Keratinocyte (primary cell): ENCODE data around the gene SPATS2. TPM values are rescaled to one million over a fixed set of nuclear protein-coding genes. Genes with fewer than 3 reads are reported as not detected.

ENCODE experiments used
- DNase-seq: peaks from one replicate; pipeline ENCODE4 v3.0.0-alpha.2; 2011; ENCODE audit warnings: low read depth, missing footprints, low spot score
- FAIRE-seq: peaks from 2 replicates; lab custom pipeline; 2011; peaks lifted over from hg19 to GRCh38; lab: Jason Lieb, UNC
- H2AFZ ChIP-seq: 2 replicates; pipeline ENCODE4 v1.6.0; 2012; ENCODE audit warnings: low read length, control low read depth, inconsistent platforms; ENCODE audit not compliant: control insufficient read depth
- H3K27ac ChIP-seq: 2 replicates; pipeline ENCODE4 v1.5.1; 2011; ENCODE audit warnings: low read length; ENCODE audit not compliant: control insufficient read depth, insufficient read depth
- H3K27me3 ChIP-seq: 3 replicates; pipeline ENCODE4 v1.6.0; 2011; ENCODE audit warnings: low read length; ENCODE audit not compliant: control insufficient read depth, insufficient read depth; ENCODE audit errors: extremely low read depth
- H3K36me3 ChIP-seq, 2 experiments: 2 replicates in 1 of 2; 3 replicates in 1 of 2; pipeline ENCODE4 v1.5.1; 2011; ENCODE audit warnings: low read length in 2 of 2, mild to moderate bottlenecking in 1 of 2; ENCODE audit not compliant: control insufficient read depth in 2 of 2, insufficient read depth in 2 of 2; ENCODE audit errors: extremely low read depth in 1 of 2
- H3K4me1 ChIP-seq: 3 replicates; pipeline ENCODE4 v1.5.1; 2011; ENCODE audit warnings: low read length; ENCODE audit not compliant: control insufficient read depth, insufficient read depth; ENCODE audit errors: extremely low read depth
- H3K4me2 ChIP-seq: 3 replicates; pipeline ENCODE4 v1.6.0; 2011; ENCODE audit warnings: low read depth, low read length; ENCODE audit not compliant: control insufficient read depth, insufficient read depth; ENCODE audit errors: extremely low read depth
- H3K4me3 ChIP-seq, 3 experiments: fragments of 200-600 bp in 1 of 3; sonication (generic) in 1 of 3; 2 replicates in 2 of 3; 3 replicates in 1 of 3; pipeline ENCODE4 v1.5.1; 2011 to 2016; ENCODE audit warnings: low read length in 3 of 3, mild to moderate bottlenecking in 3 of 3, control low read depth in 2 of 3, inconsistent platforms in 1 of 3, low read depth in 1 of 3, mixed read lengths in 1 of 3, mixed run types in 1 of 3, moderate library complexity in 1 of 3; ENCODE audit not compliant: control insufficient read depth in 2 of 3, insufficient read depth in 2 of 3; ENCODE audit errors: extremely low read depth in 1 of 3
- H3K79me2 ChIP-seq: 2 replicates; pipeline ENCODE4 v1.6.0; 2012; ENCODE audit warnings: low read length; ENCODE audit not compliant: control insufficient read depth, insufficient read depth
- H3K9ac ChIP-seq: 3 replicates; pipeline ENCODE4 v1.6.0; 2011; ENCODE audit warnings: low read length; ENCODE audit not compliant: control insufficient read depth, insufficient read depth; ENCODE audit errors: extremely low read depth
- H3K9me1 ChIP-seq: 3 replicates; pipeline ENCODE4 v1.6.0; 2011; ENCODE audit warnings: low read length; ENCODE audit not compliant: control insufficient read depth, insufficient read depth; ENCODE audit errors: extremely low read depth
- H3K9me3 ChIP-seq: 2 replicates; pipeline ENCODE4 v1.5.1; 2012; ENCODE audit warnings: low read depth, low read length; ENCODE audit not compliant: control insufficient read depth
- H4K20me1 ChIP-seq: 3 replicates; pipeline ENCODE4 v1.6.0; 2011; ENCODE audit warnings: low read length; ENCODE audit not compliant: control insufficient read depth, insufficient read depth; ENCODE audit errors: extremely low read depth
- EZH2 ChIP-seq: IDR thresholded peaks from one replicate; pipeline ENCODE4 v1.6.1; 2012; ENCODE audit warnings: inconsistent platforms, mild to moderate bottlenecking, low read length, moderate library complexity
- dilution Hi-C: fragments of 300-500 bp; cut with MboI; formaldehyde crosslinking; loops from one replicate; pipeline ENCODE4 v1.7.0; 2020; ENCODE audit warnings: low sequenced_read_pairs; ENCODE audit not compliant: extremely low pct_ligation_motif_present
- polyA plus RNA-seq, 5 experiments: library from polyadenylated mRNA; depleted of rRNA in 3 of 5; stranded (reverse) in 3 of 5; stranded (forward) in 1 of 5; unstranded in 1 of 5; fragments of >200 nt; gene quantifications; 1 replicate in 1 of 5; 2 replicates in 3 of 5; 3 replicates in 1 of 5; pipeline versions ENCODE4 v1.2.1 to v1.2.3, GENCODE V29; 2011 to 2012; ENCODE audit warnings: missing spikeins in 2 of 5, low read depth in 1 of 5, low replicate concordance in 1 of 5
- TF ChIP-seq, protein P1 (sequence below), 3 experiments: IDR thresholded peaks in 1 of 3; conservative IDR thresholded peaks in 1 of 3; optimal IDR thresholded peaks in 1 of 3; 2 replicates in 2 of 3; 3 replicates in 1 of 3; pipeline versions ENCODE3 to v1.5.1; 2011; ENCODE audit warnings: low read length in 3 of 3, mild to moderate bottlenecking in 3 of 3, moderate library complexity in 2 of 3, control low read depth in 1 of 3, inconsistent platforms in 1 of 3; ENCODE audit not compliant: insufficient read depth in 2 of 3; ENCODE audit errors: extremely low read depth in 1 of 3

Gene SPATS2
- polyA plus RNA-seq, 1 donor (not counting 4 experiments of a cell fraction or from before 2014, with no cell fraction given): 47.9 TPM

- Histone ChIP-seq H3K36me3 (no peaks in the 10 kb centered on the region), H3K27ac (no peak overlapping the region), H2AFZ (no peak overlapping the region), H3K4me3 (peak overlapping the region in 1 of 3 experiments; percentile 23), H3K4me2 (peak overlapping the region; percentile 68), H4K20me1 (no peaks in the 10 kb centered on the region), H3K9ac (no peak overlapping the region), H3K4me1 (peaks cover 22% of the 10 kb centered on the region), H3K79me2 (no peaks in the 10 kb centered on the region), H3K27me3 (peaks cover 75% of the 10 kb centered on the region), H3K9me3 (no peaks in the 10 kb centered on the region), H3K9me1 (no peaks in the 10 kb centered on the region)
- FAIRE-seq: no peak
- TF ChIP-seq, protein P1, sequence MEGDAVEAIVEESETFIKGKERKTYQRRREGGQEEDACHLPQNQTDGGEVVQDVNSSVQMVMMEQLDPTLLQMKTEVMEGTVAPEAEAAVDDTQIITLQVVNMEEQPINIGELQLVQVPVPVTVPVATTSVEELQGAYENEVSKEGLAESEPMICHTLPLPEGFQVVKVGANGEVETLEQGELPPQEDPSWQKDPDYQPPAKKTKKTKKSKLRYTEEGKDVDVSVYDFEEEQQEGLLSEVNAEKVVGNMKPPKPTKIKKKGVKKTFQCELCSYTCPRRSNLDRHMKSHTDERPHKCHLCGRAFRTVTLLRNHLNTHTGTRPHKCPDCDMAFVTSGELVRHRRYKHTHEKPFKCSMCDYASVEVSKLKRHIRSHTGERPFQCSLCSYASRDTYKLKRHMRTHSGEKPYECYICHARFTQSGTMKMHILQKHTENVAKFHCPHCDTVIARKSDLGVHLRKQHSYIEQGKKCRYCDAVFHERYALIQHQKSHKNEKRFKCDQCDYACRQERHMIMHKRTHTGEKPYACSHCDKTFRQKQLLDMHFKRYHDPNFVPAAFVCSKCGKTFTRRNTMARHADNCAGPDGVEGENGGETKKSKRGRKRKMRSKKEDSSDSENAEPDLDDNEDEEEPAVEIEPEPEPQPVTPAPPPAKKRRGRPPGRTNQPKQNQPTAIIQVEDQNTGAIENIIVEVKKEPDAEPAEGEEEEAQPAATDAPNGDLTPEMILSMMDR (optimal IDR thresholded peaks at IDR 0.05 in 1 of 3, IDR thresholded peaks at IDR 0.05 in 1 of 3, conservative IDR thresholded peaks at IDR 0.05 in 1 of 3; ENCODE audit: extremely low read depth in 1 of 3, insufficient read depth in 2 of 3, low read length in 3 of 3): peak; percentile 62 to 91 (median 84)
- no peak for TF ChIP-seq EZH2
- peak; percentile 32 for DNase-seq
- dilution Hi-C loops: no loop called here
Observed at GRCh38 chr12:49342066-49342913, 25.0 kb upstream of the SPATS2 start.

GRCh38 chr12:49342914-49343731, 24.1 kb upstream of the SPATS2 start:
- Histone ChIP-seq H3K4me1 (peaks cover 24% of the 10 kb centered on the region), H3K79me2 (no peaks in the 10 kb centered on the region), H3K27ac (no peak overlapping the region), H3K4me3 (peak overlapping the region in 1 of 3 experiments; percentile 23), H3K9me3 (no peaks in the 10 kb centered on the region), H2AFZ (no peak overlapping the region), H3K4me2 (peak overlapping the region; percentile 68), H4K20me1 (no peaks in the 10 kb centered on the region), H3K9me1 (no peaks in the 10 kb centered on the region), H3K9ac (no peak overlapping the region), H3K36me3 (no peaks in the 10 kb centered on the region), H3K27me3 (peaks cover 75% of the 10 kb centered on the region)
- dilution Hi-C loops: no loop called here
- no peak for DNase-seq
- FAIRE-seq: no peak
- TF ChIP-seq EZH2: peak; percentile 63
- TF ChIP-seq, protein P1 (optimal IDR thresholded peaks at IDR 0.05 in 1 of 3, IDR thresholded peaks at IDR 0.05 in 1 of 3, conservative IDR thresholded peaks at IDR 0.05 in 1 of 3; ENCODE audit: extremely low read depth in 1 of 3, insufficient read depth in 2 of 3, low read length in 3 of 3): no peak
